ENCODE data around the gene ZNF723.
"Not testable (repeated sequence)": the region's sequence is repeated elsewhere in the genome, so short reads cannot be mapped to it uniquely, and the experiment has no call there.

Gene ZNF723

GRCh38 chr19:22832031-22832762 is at the start of gene ZNF723:
Gene ZNF723, plus strand, starts transcription at chr19:22832291. Its CDS starts 89 bp downstream, at chr19:22832380.
- no peak for DNase-seq

- DNase-seq: no peak
Observed at GRCh38 chr19:22783651-22784410, 48.3 kb upstream of the ZNF723 start, which contains the start of gene ZNF99. Gene ZNF99, minus strand, starts transcription at chr19:22784151. Its CDS starts 135 bp downstream, at chr19:22784016.

- DNase-seq: not testable (repeated sequence)
Observed at GRCh38 chr19:22792863-22793262, 39.2 kb upstream of the ZNF723 start.

- no peak for DNase-seq
Observed at GRCh38 chr19:22797040-22797439, 35.1 kb upstream of the ZNF723 start.

- DNase-seq: no peak
Observed at GRCh38 chr19:22806418-22806817, 25.7 kb upstream of the ZNF723 start.

- no peak for DNase-seq
Observed at GRCh38 chr19:22807061-22807835, 24.8 kb upstream of the ZNF723 start.

GRCh38 chr19:22814124-22814523 is 18.0 kb upstream of the ZNF723 start:
- DNase-seq: no peak

- DNase-seq: no peak
Observed at GRCh38 chr19:22831211-22831610, 880 bp upstream of the ZNF723 start.

- DNase-seq: not testable (repeated sequence)
Observed at GRCh38 chr19:22857713-22858320, 25.7 kb downstream of the ZNF723 start.

- DNase-seq: no peak
Observed at GRCh38 chr19:22882797-22883196, 50.7 kb downstream of the ZNF723 start.

- no peak for DNase-seq
Observed at GRCh38 chr19:22893855-22894270, 61.8 kb downstream of the ZNF723 start.

GRCh38 chr19:22901431-22902130 is 69.5 kb downstream of the ZNF723 start:
- DNase-seq: no peak
